ENCODE measurements around the gene TRIM50. TPM values are rescaled to one million over a fixed set of nuclear protein-coding genes. Genes with fewer than 3 reads are reported as not detected.
"Not testable (repeated sequence)": the region's sequence is repeated elsewhere in the genome, so short reads cannot be mapped to it uniquely, and the experiment has no call there.

The TRIM50 gene
- total and polyA plus RNA-seq, 2 experiments from 2014 or later: 9.8 to 10.8 TPM

DNA sequence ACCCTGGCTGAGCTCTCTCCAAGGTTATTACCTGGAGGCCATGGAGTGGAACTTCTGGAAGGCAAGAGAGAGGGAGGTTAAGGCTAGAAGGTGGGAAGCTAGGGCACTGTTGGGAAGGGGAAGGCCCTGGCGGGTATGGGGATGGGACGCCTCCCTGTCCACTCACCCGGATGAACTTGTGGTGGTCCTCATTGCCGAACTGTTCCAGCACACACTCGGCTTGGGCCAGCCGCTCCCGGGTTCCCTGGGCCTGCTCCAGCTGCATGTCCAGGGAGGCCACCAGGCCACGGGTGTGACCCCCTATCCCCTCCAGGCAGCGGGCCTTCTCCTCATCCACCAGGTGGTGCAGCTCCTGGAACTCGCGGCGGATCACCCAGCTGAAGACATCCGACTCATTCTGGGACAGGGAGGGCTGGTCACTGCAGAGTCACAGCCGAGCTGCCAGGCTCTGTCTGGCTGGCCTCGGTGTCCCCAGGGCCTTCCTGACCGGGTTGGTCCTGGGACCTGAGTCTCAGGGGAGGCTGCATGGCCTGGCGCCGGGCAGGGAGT, 9.2 kb downstream of the TRIM50 start:
- not testable (repeated sequence) for H3K9me3 ChIP-seq (ENCODE audit: low read depth); DNase-seq (ENCODE audit: low spot score); H3K4me3 ChIP-seq; H2AFZ ChIP-seq; H3K4me1 ChIP-seq (ENCODE audit: insufficient read depth); H4K20me1 ChIP-seq (ENCODE audit: insufficient read depth, poor library complexity, severe bottlenecking); H3K9me2 ChIP-seq (replicated peaks; ENCODE audit: insufficient read depth); H3K27ac ChIP-seq; H3K27me3 ChIP-seq; H3K36me3 ChIP-seq (replicated peaks; ENCODE audit: insufficient read depth, low read depth); H3K79me2 ChIP-seq; H3K4me2 ChIP-seq
- WGBS (ENCODE audit: low lambda C conversion rate, missing lambda C conversion rate): 83% methylated on average over 16 of the region's 18 CpGs

DNA sequence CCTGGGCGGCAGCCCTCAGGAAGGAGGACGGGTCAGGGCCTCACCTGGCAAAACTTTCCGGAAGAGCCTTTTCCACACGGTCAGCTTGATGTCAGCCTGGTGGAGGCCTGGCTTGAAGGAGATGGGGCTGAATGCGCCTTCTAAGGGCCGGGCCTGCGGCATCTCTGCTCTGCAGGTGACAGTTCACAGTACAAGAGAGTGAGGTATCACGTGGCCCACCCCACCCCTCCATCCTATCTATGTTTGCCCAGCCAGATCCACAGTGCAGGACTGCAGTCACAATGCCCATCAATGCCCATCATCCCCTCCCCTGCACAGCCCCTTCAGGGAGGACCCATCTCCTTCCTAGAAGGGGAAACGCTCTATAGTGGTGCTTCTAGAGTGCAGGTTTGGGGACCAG, 11.4 kb downstream of the TRIM50 start:
- H3K9me3 ChIP-seq (ENCODE audit: low read depth): no peaks in the 10 kb centered on the region
- WGBS (ENCODE audit: low lambda C conversion rate, missing lambda C conversion rate): 87% methylated on average over 9 of the region's 9 CpGs
- no peaks in the 10 kb centered on the region for H3K79me2 ChIP-seq
- H3K9me2 ChIP-seq (replicated peaks; ENCODE audit: insufficient read depth): no peaks in the 10 kb centered on the region
- no peak for TF ChIP-seq EZH2 (IDR thresholded peaks at IDR 0.05; ENCODE audit: borderline replicate concordance)
- TF ChIP-seq EZH2phosphoT487 (IDR thresholded peaks at IDR 0.05; ENCODE audit: low read depth, severe bottlenecking, unreplicated experiment): no peak
- TF ChIP-seq, protein P1, sequence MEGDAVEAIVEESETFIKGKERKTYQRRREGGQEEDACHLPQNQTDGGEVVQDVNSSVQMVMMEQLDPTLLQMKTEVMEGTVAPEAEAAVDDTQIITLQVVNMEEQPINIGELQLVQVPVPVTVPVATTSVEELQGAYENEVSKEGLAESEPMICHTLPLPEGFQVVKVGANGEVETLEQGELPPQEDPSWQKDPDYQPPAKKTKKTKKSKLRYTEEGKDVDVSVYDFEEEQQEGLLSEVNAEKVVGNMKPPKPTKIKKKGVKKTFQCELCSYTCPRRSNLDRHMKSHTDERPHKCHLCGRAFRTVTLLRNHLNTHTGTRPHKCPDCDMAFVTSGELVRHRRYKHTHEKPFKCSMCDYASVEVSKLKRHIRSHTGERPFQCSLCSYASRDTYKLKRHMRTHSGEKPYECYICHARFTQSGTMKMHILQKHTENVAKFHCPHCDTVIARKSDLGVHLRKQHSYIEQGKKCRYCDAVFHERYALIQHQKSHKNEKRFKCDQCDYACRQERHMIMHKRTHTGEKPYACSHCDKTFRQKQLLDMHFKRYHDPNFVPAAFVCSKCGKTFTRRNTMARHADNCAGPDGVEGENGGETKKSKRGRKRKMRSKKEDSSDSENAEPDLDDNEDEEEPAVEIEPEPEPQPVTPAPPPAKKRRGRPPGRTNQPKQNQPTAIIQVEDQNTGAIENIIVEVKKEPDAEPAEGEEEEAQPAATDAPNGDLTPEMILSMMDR (IDR thresholded peaks at IDR 0.05; ENCODE audit: poor library complexity): no peak
- no peak overlapping the region for H3K27ac ChIP-seq
- H3K4me1 ChIP-seq (ENCODE audit: insufficient read depth): no peaks in the 10 kb centered on the region
- H2AFZ ChIP-seq: no peak overlapping the region
- DNase-seq (ENCODE audit: low spot score): no peak
- no peaks in the 10 kb centered on the region for H4K20me1 ChIP-seq (ENCODE audit: insufficient read depth, poor library complexity, severe bottlenecking)
- no peaks in the 10 kb centered on the region for H3K27me3 ChIP-seq
- H3K4me2 ChIP-seq: no peak overlapping the region
- H3K4me3 ChIP-seq: no peak overlapping the region
- no peaks in the 10 kb centered on the region for H3K36me3 ChIP-seq (replicated peaks; ENCODE audit: insufficient read depth, low read depth)

DNA sequence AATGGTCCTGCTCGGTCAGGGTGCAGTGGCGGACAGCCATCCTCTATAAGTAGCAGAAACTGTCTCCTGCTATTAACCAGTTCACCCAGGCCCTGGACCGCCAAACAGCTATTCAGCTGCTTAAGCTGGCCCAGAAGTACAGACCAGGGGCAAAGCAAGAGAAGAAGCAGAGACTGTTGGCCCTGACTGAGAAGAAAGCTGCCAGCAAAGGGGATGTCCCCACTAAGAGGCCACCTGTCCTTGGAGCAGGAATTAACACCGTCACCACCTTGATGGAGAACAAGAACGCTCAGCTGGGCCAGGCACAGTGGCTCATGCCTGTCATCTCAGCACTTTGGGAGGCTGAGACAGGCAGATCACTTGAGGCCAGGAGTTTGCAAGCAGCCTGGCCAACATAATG, 13.6 kb downstream of the TRIM50 start:
- Histone ChIP-seq H3K27me3 (no peaks in the 10 kb centered on the region), H3K79me2 (no peaks in the 10 kb centered on the region), H3K4me2 (no peak overlapping the region), H3K27ac (no peak overlapping the region), H3K9me3 (ENCODE audit: low read depth) (no peaks in the 10 kb centered on the region), H2AFZ (no peak overlapping the region), H3K36me3 (replicated peaks; ENCODE audit: insufficient read depth, low read depth) (no peaks in the 10 kb centered on the region), H3K4me1 (ENCODE audit: insufficient read depth) (no peaks in the 10 kb centered on the region), H3K4me3 (no peak overlapping the region), H3K9me2 (replicated peaks; ENCODE audit: insufficient read depth) (no peaks in the 10 kb centered on the region), H4K20me1 (ENCODE audit: insufficient read depth, poor library complexity, severe bottlenecking) (no peaks in the 10 kb centered on the region)
- no peak for TF ChIP-seq EZH2 (IDR thresholded peaks at IDR 0.05; ENCODE audit: borderline replicate concordance)
- no peak for TF ChIP-seq EZH2phosphoT487 (IDR thresholded peaks at IDR 0.05; ENCODE audit: low read depth, severe bottlenecking, unreplicated experiment)
- TF ChIP-seq, protein P1 (IDR thresholded peaks at IDR 0.05; ENCODE audit: poor library complexity): no peak
- DNase-seq (ENCODE audit: low spot score): no peak
- WGBS (ENCODE audit: low lambda C conversion rate, missing lambda C conversion rate): 89% methylated on average over 5 of the region's 5 CpGs

DNA sequence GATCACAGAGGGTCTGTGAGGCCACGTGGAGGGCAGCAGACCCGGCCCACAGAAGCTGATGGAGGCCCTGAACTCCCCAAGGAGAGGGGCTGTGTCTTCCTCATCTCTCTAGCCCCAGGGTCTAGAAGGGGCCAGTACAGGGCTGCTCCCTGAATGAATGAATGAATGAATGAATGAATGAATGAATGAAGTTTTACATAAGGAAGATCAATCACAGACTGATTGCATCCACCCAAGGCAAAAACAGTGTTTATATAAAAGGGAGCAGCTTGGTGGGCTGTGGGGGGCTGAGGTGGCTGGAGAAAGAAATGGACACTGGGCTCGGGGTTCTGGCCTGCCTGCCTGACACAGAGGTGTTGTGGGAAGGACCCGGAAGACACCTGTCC, 14.4 kb downstream of the TRIM50 start:
- no peak overlapping the region for H2AFZ ChIP-seq
- WGBS (ENCODE audit: low lambda C conversion rate, missing lambda C conversion rate): 81% methylated on average over 4 of the region's 4 CpGs
- H3K27ac ChIP-seq: no peak overlapping the region
- H3K4me3 ChIP-seq: no peak overlapping the region
- no peak for DNase-seq (ENCODE audit: low spot score)
- no peaks in the 10 kb centered on the region for H3K9me3 ChIP-seq (ENCODE audit: low read depth)
- peaks cover 5% of the 10 kb centered on the region for H3K4me1 ChIP-seq (ENCODE audit: insufficient read depth)
- H4K20me1 ChIP-seq (ENCODE audit: insufficient read depth, poor library complexity, severe bottlenecking): no peaks in the 10 kb centered on the region
- H3K36me3 ChIP-seq (replicated peaks; ENCODE audit: insufficient read depth, low read depth): no peaks in the 10 kb centered on the region
- H3K4me2 ChIP-seq: no peak overlapping the region
- no peaks in the 10 kb centered on the region for H3K9me2 ChIP-seq (replicated peaks; ENCODE audit: insufficient read depth)
- H3K27me3 ChIP-seq: no peaks in the 10 kb centered on the region
- TF ChIP-seq EZH2phosphoT487 (IDR thresholded peaks at IDR 0.05; ENCODE audit: low read depth, severe bottlenecking, unreplicated experiment) (no peak), EZH2 (IDR thresholded peaks at IDR 0.05; ENCODE audit: borderline replicate concordance) (no peak)
- TF ChIP-seq, protein P1 (IDR thresholded peaks at IDR 0.05; ENCODE audit: poor library complexity): no peak
- peaks cover 3% of the 10 kb centered on the region for H3K79me2 ChIP-seq

All from hepatocyte (in vitro differentiated cells).